HFFc6 (cell line): ENCODE measurements around the gene PYROXD2. TPM values are rescaled to one million over a fixed set of nuclear protein-coding genes. Genes with fewer than 3 reads are reported as not detected.

Source experiments
- DNase-seq: peaks from one replicate; pipeline ENCODE4 v3.0.0-alpha.2; 2018
- H3K27ac Mint-ChIP-seq: 2 replicates; pipeline ENCODE4 v1.8.0; 2020; ENCODE audit warnings: mild to moderate bottlenecking, mixed read lengths
- H3K27me3 Mint-ChIP-seq: 2 replicates; pipeline ENCODE4 v1.8.0; 2021; ENCODE audit warnings: mild to moderate bottlenecking, moderate library complexity, mixed read lengths; ENCODE audit not compliant: insufficient read depth
- H3K36me3 Mint-ChIP-seq: 2 replicates; pipeline ENCODE4 v1.8.0; 2021; ENCODE audit warnings: low read depth, mixed read lengths
- H3K4me1 Mint-ChIP-seq: 2 replicates; pipeline ENCODE4 v1.8.0; 2020; ENCODE audit warnings: low read depth, mixed read lengths
- H3K4me3 Mint-ChIP-seq: 2 replicates; pipeline ENCODE4 v1.8.0; 2020; ENCODE audit warnings: mild to moderate bottlenecking, moderate library complexity, mixed read lengths
- H3K9me3 Mint-ChIP-seq: 2 replicates; pipeline ENCODE4 v1.8.0; 2020; ENCODE audit warnings: mild to moderate bottlenecking, mixed read lengths
- CTCF ChIP-seq: fragments of 200-600 bp; sonication (generic); IDR thresholded peaks from 2 replicates; pipeline ENCODE4 v1.5.0; 2021; ENCODE audit warnings: antibody characterized with exemption, mild to moderate bottlenecking
- total RNA-seq, 6 experiments: library from RNA; stranded (reverse); fragmentation: NEBNext Ultra II Directional; extraction: Animal tissue kit (Norgen Biotek cat#: 25700); gene quantifications; 2 replicates in 1 of 6; 3 replicates in 5 of 6; pipeline ENCODE4 v1.2.3, GENCODE V29; 2021

The PYROXD2 gene
- total RNA-seq, 6 experiments from 2014 or later = 7.6 to 10.3 (median 8.9) TPM

GRCh38 chr10:98458809-98459784 lies 44.1 kb upstream of the PYROXD2 start:
- H3K9me3 Mint-ChIP-seq = no peaks in the 10 kb centered on the region
- H3K36me3 Mint-ChIP-seq = no peaks in the 10 kb centered on the region
- no peak for TF ChIP-seq CTCF
- H3K27me3 Mint-ChIP-seq = peaks cover 3% of the 10 kb centered on the region
- H3K4me1 Mint-ChIP-seq = peaks cover 25% of the 10 kb centered on the region
- no peak overlapping the region for H3K27ac Mint-ChIP-seq
- DNase-seq = no peak
- no peak overlapping the region for H3K4me3 Mint-ChIP-seq

- no peak for DNase-seq
- no peak for TF ChIP-seq CTCF
- Mint-ChIP-seq H3K4me3 (no peak overlapping the region), H3K4me1 (peaks cover 25% of the 10 kb centered on the region), H3K9me3 (no peaks in the 10 kb centered on the region), H3K27ac (no peak overlapping the region), H3K27me3 (no peaks in the 10 kb centered on the region; the same call in 1 of the 2 replicates), H3K36me3 (no peaks in the 10 kb centered on the region)
Measured at GRCh38 chr10:98457721-98458120, 42.7 kb upstream of the PYROXD2 start.

- no peaks in the 10 kb centered on the region for H3K9me3 Mint-ChIP-seq
- DNase-seq = no peak
- peaks cover 25% of the 10 kb centered on the region for H3K4me1 Mint-ChIP-seq
- H3K27me3 Mint-ChIP-seq = peaks cover 2% of the 10 kb centered on the region; the same call in 1 of the 2 replicates
- no peak overlapping the region for H3K27ac Mint-ChIP-seq
- no peaks in the 10 kb centered on the region for H3K36me3 Mint-ChIP-seq
- no peak for TF ChIP-seq CTCF
- no peak overlapping the region for H3K4me3 Mint-ChIP-seq
Measured at GRCh38 chr10:98456686-98457482, 41.9 kb upstream of the PYROXD2 start.

- no peaks in the 10 kb centered on the region for H3K36me3 Mint-ChIP-seq
Measured at GRCh38 chr10:98456043-98456570, 41.1 kb upstream of the PYROXD2 start.

More at GRCh38 chr10:98456043-98456570, 41.1 kb upstream of the PYROXD2 start:
- H3K27me3 Mint-ChIP-seq = peaks cover 2% of the 10 kb centered on the region; the same call in 1 of the 2 replicates
- H3K9me3 Mint-ChIP-seq = no peaks in the 10 kb centered on the region
- H3K4me3 Mint-ChIP-seq = no peak overlapping the region
- no peak for DNase-seq
- TF ChIP-seq CTCF = no peak
- H3K27ac Mint-ChIP-seq = no peak overlapping the region
- H3K4me1 Mint-ChIP-seq = peaks cover 20% of the 10 kb centered on the region
